Neural progenitor cell (in vitro differentiated cells): ENCODE measurements around the gene C2CD5. TPM values are rescaled to one million over a fixed set of nuclear protein-coding genes. Genes with fewer than 3 reads are reported as not detected.
"Not testable (repeated sequence)": the region's sequence is repeated elsewhere in the genome, so short reads cannot be mapped to it uniquely, and the experiment has no call there.

Experiments
- DNase-seq: peaks from one replicate; pipeline ENCODE4 v3.0.0-alpha.2; 2016; ENCODE audit warnings: low spot score
- H2AFZ ChIP-seq: fragments of 200-600 bp; sonication (generic); replicated peaks from 2 replicates; pipeline ENCODE4 v1.6.1; 2016; ENCODE audit warnings: antibody characterized with exemption
- H3F3A ChIP-seq: fragments of 200-600 bp; sonication (generic); 2 replicates; pipeline ENCODE4 v1.6.1; 2016; ENCODE audit warnings: antibody characterized with exemption, low read depth
- H3K27ac ChIP-seq: fragments of 200-600 bp; sonication (generic); 2 replicates; pipeline ENCODE4 v1.5.1; 2016; ENCODE audit warnings: mild to moderate bottlenecking
- H3K27me3 ChIP-seq: fragments of 200-600 bp; sonication (generic); 2 replicates; pipeline ENCODE4 v1.6.1; 2016; ENCODE audit warnings: mild to moderate bottlenecking, moderate library complexity
- H3K36me3 ChIP-seq: fragments of 200-600 bp; sonication (generic); 2 replicates; pipeline ENCODE4 v1.5.1; 2016
- H3K4me1 ChIP-seq: fragments of 200-600 bp; sonication (generic); 2 replicates; pipeline ENCODE4 v1.6.1; 2016; ENCODE audit warnings: mixed run types
- H3K4me2 ChIP-seq: fragments of 200-600 bp; sonication (generic); 2 replicates; pipeline ENCODE4 v1.6.1; 2016
- H3K4me3 ChIP-seq: fragments of 200-600 bp; sonication (generic); 2 replicates; pipeline ENCODE4 v1.5.1; 2016
- H3K79me2 ChIP-seq: fragments of 200-600 bp; sonication (generic); 2 replicates; pipeline ENCODE4 v1.6.1; 2016; ENCODE audit warnings: low read depth
- H3K9ac ChIP-seq: fragments of 200-600 bp; sonication (generic); 2 replicates; pipeline ENCODE4 v1.6.1; 2016
- H3K9me3 ChIP-seq: fragments of 200-600 bp; sonication (generic); 2 replicates; pipeline ENCODE4 v1.5.1; 2016; ENCODE audit warnings: low read depth
- H4K20me1 ChIP-seq: fragments of 200-600 bp; sonication (generic); 2 replicates; pipeline ENCODE4 v1.6.1; 2016; ENCODE audit warnings: low read depth
- H3K27ac Mint-ChIP-seq: 3 replicates; pipeline ENCODE4 v1.8.0; 2021; ENCODE audit warnings: mixed read lengths
- H3K27me3 Mint-ChIP-seq: 2 replicates; pipeline ENCODE4 v1.8.0; 2022; ENCODE audit warnings: low read depth, mild to moderate bottlenecking, inconsistent platforms, moderate library complexity, mixed read lengths; ENCODE audit not compliant: insufficient read depth
- H3K36me3 Mint-ChIP-seq: 3 replicates; pipeline ENCODE4 v1.8.0; 2021; ENCODE audit warnings: mixed read lengths
- H3K4me1 Mint-ChIP-seq: 3 replicates; pipeline ENCODE4 v1.8.0; 2021; ENCODE audit warnings: mixed read lengths
- H3K4me3 Mint-ChIP-seq: 3 replicates; pipeline ENCODE4 v1.8.0; 2021; ENCODE audit warnings: mild to moderate bottlenecking, moderate library complexity, mixed read lengths
- H3K9me3 Mint-ChIP-seq: 3 replicates; pipeline ENCODE4 v1.8.0; 2020; ENCODE audit warnings: mixed read lengths
- EZH2 ChIP-seq: fragments of 200-600 bp; sonication (generic); IDR thresholded peaks from 2 replicates; pipeline ENCODE4 v1.6.1; 2017; ENCODE audit warnings: antibody characterized with exemption, mild to moderate bottlenecking, moderate library complexity
- EZH2phosphoT487 ChIP-seq: fragments of 200-600 bp; sonication (generic); IDR thresholded peaks from 2 replicates; pipeline ENCODE4 v1.6.1; 2017; ENCODE audit warnings: antibody characterized with exemption
- total RNA-seq: library from RNA; depleted of rRNA; stranded (reverse); fragments of >200 nt; gene quantifications from 2 replicates; pipeline ENCODE4 v1.2.3, GENCODE V29; 2015; ENCODE audit warnings: low replicate concordance
- TF ChIP-seq, protein P1 (sequence below): fragments of 200-600 bp; sonication (generic); IDR thresholded peaks from 2 replicates; pipeline ENCODE4 v1.5.1; 2017; ENCODE audit warnings: antibody characterized with exemption, mild to moderate bottlenecking

Gene C2CD5
- total RNA-seq, 1 donor from 2014 or later, result 86.9 TPM

DNA sequence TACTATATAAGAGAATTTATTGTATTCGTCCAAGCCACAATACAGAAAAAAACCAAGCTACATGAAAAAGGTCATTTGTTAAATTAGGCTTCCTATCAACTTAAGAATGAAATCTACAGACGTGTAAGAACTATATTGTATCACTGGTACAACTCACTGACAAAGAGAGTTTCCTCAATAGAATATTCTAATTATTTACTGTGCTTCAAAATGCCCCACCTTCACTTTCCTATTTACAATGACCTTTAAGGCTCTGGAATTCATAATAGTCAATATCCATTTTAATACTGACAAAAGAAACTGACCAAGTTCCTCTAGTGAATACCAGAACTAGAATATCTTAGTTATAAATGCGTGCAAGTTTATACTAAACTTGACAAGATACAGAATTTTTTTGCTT is 55.9 kb downstream of the C2CD5 start:
- no peak overlapping the region for H3K4me3 ChIP-seq
- H3K4me1 ChIP-seq, result no peaks in the 10 kb centered on the region
- H3K27me3 ChIP-seq, result no peaks in the 10 kb centered on the region
- H3K36me3 ChIP-seq, result no peaks in the 10 kb centered on the region
- H3K4me2 ChIP-seq, result no peak overlapping the region
- no peak for TF ChIP-seq EZH2
- TF ChIP-seq, protein P1, sequence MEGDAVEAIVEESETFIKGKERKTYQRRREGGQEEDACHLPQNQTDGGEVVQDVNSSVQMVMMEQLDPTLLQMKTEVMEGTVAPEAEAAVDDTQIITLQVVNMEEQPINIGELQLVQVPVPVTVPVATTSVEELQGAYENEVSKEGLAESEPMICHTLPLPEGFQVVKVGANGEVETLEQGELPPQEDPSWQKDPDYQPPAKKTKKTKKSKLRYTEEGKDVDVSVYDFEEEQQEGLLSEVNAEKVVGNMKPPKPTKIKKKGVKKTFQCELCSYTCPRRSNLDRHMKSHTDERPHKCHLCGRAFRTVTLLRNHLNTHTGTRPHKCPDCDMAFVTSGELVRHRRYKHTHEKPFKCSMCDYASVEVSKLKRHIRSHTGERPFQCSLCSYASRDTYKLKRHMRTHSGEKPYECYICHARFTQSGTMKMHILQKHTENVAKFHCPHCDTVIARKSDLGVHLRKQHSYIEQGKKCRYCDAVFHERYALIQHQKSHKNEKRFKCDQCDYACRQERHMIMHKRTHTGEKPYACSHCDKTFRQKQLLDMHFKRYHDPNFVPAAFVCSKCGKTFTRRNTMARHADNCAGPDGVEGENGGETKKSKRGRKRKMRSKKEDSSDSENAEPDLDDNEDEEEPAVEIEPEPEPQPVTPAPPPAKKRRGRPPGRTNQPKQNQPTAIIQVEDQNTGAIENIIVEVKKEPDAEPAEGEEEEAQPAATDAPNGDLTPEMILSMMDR, result no peak
- no peak for DNase-seq
- H4K20me1 ChIP-seq, result no peaks in the 10 kb centered on the region
- no peak overlapping the region for H3K27ac ChIP-seq
- no peaks in the 10 kb centered on the region for H3K9me3 Mint-ChIP-seq
- no peaks in the 10 kb centered on the region for H3K27me3 Mint-ChIP-seq
- no peaks in the 10 kb centered on the region for H3K9me3 ChIP-seq
- H3K36me3 Mint-ChIP-seq, result peaks cover 24% of the 10 kb centered on the region
- H3K4me3 Mint-ChIP-seq, result no peak overlapping the region
- no peaks in the 10 kb centered on the region for H3K79me2 ChIP-seq
- H3F3A ChIP-seq, result no peaks in the 10 kb centered on the region
- H2AFZ ChIP-seq, result no peak overlapping the region
- no peak overlapping the region for H3K9ac ChIP-seq
- no peaks in the 10 kb centered on the region for H3K4me1 Mint-ChIP-seq
- no peak overlapping the region for H3K27ac Mint-ChIP-seq

DNA sequence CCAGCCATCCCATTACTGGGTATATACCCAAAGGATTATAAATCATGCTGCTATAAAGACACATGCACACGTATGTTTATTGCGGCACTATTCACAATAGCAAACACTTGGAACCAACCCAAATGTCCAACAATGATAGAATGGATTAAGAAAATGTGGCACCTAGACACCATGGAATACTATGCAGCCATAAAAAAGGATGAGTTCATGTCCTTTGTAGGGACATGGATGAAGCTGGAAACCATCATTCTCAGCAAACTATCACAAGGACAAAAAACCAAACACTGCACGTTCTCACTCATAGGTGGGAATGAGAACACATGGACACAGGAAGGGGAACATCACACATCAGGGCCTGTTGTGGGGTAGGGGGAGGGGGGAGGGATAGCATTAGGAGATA is 56.7 kb downstream of the C2CD5 start:
- not testable (repeated sequence) for H3K9me3 ChIP-seq, H3F3A ChIP-seq, H3K27me3 ChIP-seq, H3K4me1 Mint-ChIP-seq, H3K27me3 Mint-ChIP-seq, DNase-seq, H4K20me1 ChIP-seq, H3K36me3 ChIP-seq, H3K4me1 ChIP-seq, H3K4me2 ChIP-seq, H3K27ac Mint-ChIP-seq, H3K27ac ChIP-seq, H3K79me2 ChIP-seq, H3K4me3 ChIP-seq, H3K9me3 Mint-ChIP-seq, H3K9ac ChIP-seq, H3K4me3 Mint-ChIP-seq, H2AFZ ChIP-seq
- peaks cover 25% of the 10 kb centered on the region for H3K36me3 Mint-ChIP-seq

DNA sequence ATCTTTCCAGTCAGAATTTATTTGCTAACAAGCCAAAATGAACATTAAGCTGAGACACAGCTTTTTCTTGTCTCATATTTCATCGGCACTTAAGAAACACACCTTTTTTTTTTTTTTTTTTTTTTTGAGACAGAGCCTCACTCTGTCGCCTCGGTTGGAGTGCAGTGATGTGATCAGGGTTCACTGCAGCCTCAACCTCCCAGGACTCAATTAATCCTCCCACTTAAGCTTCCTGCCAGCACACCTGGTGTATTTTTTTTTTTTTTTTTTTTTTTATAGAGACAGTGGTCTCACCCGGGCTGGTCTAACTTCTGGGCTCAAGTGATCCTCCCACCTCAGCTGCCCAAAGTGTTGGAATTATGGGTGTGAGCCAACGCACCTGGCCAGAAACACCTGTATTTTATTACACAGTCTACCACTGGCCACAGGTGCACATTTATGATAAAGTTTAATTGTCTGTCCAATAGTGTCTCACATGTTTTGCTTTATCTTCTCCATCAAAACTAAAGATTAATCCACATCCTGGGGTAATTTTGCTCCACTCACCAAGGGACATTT is 62.7 kb downstream of the C2CD5 start:
- peaks cover 11% of the 10 kb centered on the region for H3K36me3 ChIP-seq
- TF ChIP-seq EZH2 (no peak), EZH2phosphoT487 (no peak)
- TF ChIP-seq, protein P1, result no peak
- H3K4me1 ChIP-seq, result no peaks in the 10 kb centered on the region
- H4K20me1 ChIP-seq, result no peaks in the 10 kb centered on the region
- Mint-ChIP-seq H3K27me3 (no peaks in the 10 kb centered on the region), H3K36me3 (peaks cover 20% of the 10 kb centered on the region), H3K9me3 (no peaks in the 10 kb centered on the region), H3K27ac (no peak overlapping the region), H3K4me3 (no peak overlapping the region), H3K4me1 (peaks cover 5% of the 10 kb centered on the region)
- no peak overlapping the region for H2AFZ ChIP-seq
- H3K27ac ChIP-seq, result no peak overlapping the region
- no peaks in the 10 kb centered on the region for H3K9me3 ChIP-seq
- DNase-seq, result no peak
- H3K79me2 ChIP-seq, result no peaks in the 10 kb centered on the region
- no peak overlapping the region for H3K9ac ChIP-seq
- no peaks in the 10 kb centered on the region for H3F3A ChIP-seq
- H3K4me2 ChIP-seq, result no peak overlapping the region
- H3K27me3 ChIP-seq, result no peaks in the 10 kb centered on the region
- no peak overlapping the region for H3K4me3 ChIP-seq

DNA sequence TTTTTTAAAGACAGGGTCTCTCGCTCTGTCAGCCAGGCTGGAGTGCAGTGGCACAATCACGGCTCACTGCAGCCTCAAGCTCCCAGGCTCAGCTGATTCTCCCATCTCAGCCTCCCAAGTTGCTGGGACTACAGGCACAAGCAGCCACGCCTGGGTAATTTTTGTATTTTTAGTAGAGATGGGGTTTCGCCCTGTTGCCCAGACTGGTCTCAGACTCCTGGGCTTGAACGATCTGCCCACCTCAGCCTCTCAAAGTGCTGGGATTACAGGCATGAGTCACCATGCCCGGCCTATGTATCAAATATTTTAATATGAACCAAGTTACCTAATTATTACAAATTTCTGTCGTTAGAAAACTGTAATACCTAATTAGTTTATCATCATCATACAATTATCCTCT is 63.5 kb downstream of the C2CD5 start:
- DNase-seq, H3K27ac ChIP-seq, H3K9ac ChIP-seq, H3K4me1 Mint-ChIP-seq, H4K20me1 ChIP-seq, H3K27ac Mint-ChIP-seq, H3K4me1 ChIP-seq, H3K27me3 Mint-ChIP-seq, H3K79me2 ChIP-seq, H3F3A ChIP-seq, H3K4me2 ChIP-seq, H3K27me3 ChIP-seq, H3K9me3 ChIP-seq, H3K4me3 Mint-ChIP-seq, H2AFZ ChIP-seq, H3K9me3 Mint-ChIP-seq, H3K4me3 ChIP-seq: not testable (repeated sequence)
- peaks cover 11% of the 10 kb centered on the region for H3K36me3 ChIP-seq
- peaks cover 20% of the 10 kb centered on the region for H3K36me3 Mint-ChIP-seq
